Fibroblast of villous mesenchyme (primary cell): ENCODE results near the gene EFNB1. TPM values are rescaled to one million over a fixed set of nuclear protein-coding genes. Genes with fewer than 3 reads are reported as not detected.
A peak's percentile ranks its signal among the peaks of the same experiment; 100 is the strongest.

ENCODE experiments used
- DNase-seq: peaks from one replicate; pipeline ENCODE4 v3.0.0-alpha.2; 2010; ENCODE audit warnings: low read depth
- H3K4me3 ChIP-seq: 2 replicates; pipeline ENCODE4 v1.5.1; 2011; ENCODE audit warnings: low read depth, mild to moderate bottlenecking, low read length
- total RNA-seq: library from RNA; depleted of rRNA; stranded (reverse); fragments of >200 nt; gene quantifications from 2 replicates; pipeline ENCODE4 v1.2.3, GENCODE V29; 2012
- TF ChIP-seq, protein P1 (sequence below): IDR thresholded peaks from 2 replicates; pipeline ENCODE4 v1.5.1; 2012; ENCODE audit warnings: low read depth, mild to moderate bottlenecking, low read length; ENCODE audit not compliant: insufficient read depth

EFNB1 gene
- total RNA-seq, 1 donor = 24.6 TPM

DNA sequence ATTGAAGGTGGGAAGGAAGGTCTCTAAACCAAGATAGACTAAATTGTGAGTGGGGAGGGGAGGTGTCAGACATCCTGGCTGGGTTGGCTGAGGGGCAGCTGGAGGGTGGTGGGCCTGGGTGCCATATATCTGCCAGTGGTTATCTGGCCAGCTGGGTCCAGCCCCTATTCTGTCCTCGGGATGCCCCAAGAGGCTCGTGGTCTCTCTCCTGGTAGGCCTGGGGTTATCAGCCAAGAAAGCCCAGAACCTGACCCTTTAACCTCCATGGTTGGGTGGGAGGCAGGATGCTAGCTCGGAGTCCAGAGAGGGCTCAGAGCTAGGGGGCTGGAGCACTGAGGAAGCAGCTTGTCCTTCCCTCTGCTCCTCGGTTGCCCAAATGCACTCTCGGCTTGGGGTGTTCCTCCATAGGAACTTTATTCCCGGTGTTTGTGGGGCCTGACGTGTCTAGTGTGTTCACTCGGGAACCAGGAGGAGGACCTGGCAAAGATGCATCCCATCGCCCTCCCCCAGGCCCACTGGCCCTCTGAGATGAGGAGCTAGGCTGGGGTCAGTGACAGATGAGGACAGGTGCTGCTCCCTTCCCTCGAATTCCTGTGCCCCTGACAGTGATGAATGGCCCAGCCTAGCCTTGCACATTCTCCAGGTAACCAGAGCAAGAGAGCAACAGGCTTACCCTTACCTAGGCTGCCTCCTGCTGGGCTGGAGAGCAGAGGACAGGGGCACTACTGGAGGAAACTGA lies 5.2 kb upstream of the EFNB1 start:
- DNase-seq = no peak
- TF ChIP-seq, protein P1, sequence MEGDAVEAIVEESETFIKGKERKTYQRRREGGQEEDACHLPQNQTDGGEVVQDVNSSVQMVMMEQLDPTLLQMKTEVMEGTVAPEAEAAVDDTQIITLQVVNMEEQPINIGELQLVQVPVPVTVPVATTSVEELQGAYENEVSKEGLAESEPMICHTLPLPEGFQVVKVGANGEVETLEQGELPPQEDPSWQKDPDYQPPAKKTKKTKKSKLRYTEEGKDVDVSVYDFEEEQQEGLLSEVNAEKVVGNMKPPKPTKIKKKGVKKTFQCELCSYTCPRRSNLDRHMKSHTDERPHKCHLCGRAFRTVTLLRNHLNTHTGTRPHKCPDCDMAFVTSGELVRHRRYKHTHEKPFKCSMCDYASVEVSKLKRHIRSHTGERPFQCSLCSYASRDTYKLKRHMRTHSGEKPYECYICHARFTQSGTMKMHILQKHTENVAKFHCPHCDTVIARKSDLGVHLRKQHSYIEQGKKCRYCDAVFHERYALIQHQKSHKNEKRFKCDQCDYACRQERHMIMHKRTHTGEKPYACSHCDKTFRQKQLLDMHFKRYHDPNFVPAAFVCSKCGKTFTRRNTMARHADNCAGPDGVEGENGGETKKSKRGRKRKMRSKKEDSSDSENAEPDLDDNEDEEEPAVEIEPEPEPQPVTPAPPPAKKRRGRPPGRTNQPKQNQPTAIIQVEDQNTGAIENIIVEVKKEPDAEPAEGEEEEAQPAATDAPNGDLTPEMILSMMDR = no peak
- no peak overlapping the region for H3K4me3 ChIP-seq

DNA sequence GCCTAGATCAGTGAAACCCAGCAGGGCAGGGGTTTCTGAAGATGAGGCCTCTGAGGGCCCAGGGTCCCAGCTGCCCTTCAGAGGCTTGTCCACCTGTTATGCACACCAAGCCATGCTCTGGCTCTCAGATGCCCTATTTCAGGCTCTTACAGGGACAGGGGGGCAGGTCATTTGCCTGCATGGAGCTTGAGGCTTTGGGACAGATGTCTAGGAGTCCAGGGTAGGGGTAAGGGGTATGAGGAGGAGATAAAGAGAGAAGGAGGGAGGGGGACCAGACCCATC lies 4.7 kb upstream of the EFNB1 start:
- H3K4me3 ChIP-seq = no peak overlapping the region
- TF ChIP-seq, protein P1 = no peak
- no peak for DNase-seq

- no peak for DNase-seq
- no peak overlapping the region for H3K4me3 ChIP-seq
- TF ChIP-seq, protein P1 = no peak
These were observed 4.2 kb upstream of the EFNB1 start for GRCh38 chrX:68824565-68825125.

DNA sequence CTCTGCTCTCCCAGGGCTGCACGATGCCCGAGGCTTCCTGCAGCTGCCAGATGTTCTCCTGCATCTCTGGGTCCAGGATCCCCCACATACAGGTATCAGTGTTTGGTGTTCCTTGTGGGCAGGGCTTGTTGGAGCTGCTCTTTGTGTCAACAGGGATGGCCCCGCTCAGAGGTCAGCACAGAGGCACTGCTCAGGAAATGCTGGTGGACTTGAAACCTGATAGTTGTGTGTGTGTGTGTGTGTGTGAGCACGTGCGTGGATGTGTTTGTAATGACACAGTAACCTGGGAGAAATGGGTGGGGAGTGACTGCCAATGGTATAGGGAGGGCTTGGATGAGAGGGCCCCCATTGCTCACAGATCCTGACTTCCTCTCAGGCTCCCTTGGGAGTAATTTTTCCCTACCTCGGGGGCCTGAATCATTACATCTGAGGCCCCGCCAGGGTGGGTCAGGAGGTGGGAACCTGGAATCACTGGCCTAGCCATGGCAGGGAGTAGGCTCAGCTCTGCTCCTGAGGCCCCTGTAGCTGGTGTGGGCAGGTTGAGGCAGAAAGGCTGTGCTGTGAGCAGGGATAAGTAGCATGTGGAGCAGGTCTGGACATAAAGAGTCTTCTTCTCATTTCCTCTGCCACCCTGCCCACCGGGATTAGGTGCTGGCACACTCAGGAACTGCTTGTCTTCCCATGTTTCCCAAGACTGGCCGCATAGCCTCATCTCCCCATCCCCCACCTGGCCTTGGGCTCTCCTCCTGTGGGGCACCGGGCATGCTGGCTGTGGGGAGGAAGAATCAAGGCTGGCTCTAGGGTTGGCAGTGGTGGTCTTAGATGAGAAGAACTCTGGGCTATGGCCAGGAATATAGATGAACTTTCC lies 2.5 kb upstream of the EFNB1 start:
- no peak for DNase-seq
- TF ChIP-seq, protein P1 = no peak
- no peak overlapping the region for H3K4me3 ChIP-seq

- DNase-seq = no peak
- TF ChIP-seq, protein P1 = no peak
- no peak overlapping the region for H3K4me3 ChIP-seq
These were observed 1.6 kb upstream of the EFNB1 start for GRCh38 chrX:68827256-68827655.

GRCh38 chrX:68827848-68828624 lies 785 bp upstream of the EFNB1 start:
- TF ChIP-seq, protein P1 = peak; percentile 83
- DNase-seq = peak; percentile 81

More at GRCh38 chrX:68827848-68828624, 785 bp upstream of the EFNB1 start:
- peak overlapping the region; percentile 29 for H3K4me3 ChIP-seq
